SJSA1 (cell line): ENCODE results near the gene UVRAG. TPM values are rescaled to one million over a fixed set of nuclear protein-coding genes. Genes with fewer than 3 reads are reported as not detected.

Source experiments
- DNase-seq, 2 experiments: peaks; one replicate each; pipeline ENCODE4 v3.0.0-alpha.2; 2015 to 2020; ENCODE audit warnings: low spot score in 2 of 2, low read depth in 1 of 2
- H3K27ac ChIP-seq: fragments of 250-450 bp; sonication (Bioruptor Pico); 2 replicates; pipeline ENCODE4 v1.5.1; 2020; ENCODE audit warnings: mild to moderate bottlenecking, moderate library complexity
- H3K27me3 ChIP-seq: fragments of 250-450 bp; sonication (Bioruptor Pico); replicated peaks from 2 replicates; pipeline ENCODE4 v1.5.1; 2020; ENCODE audit warnings: mild to moderate bottlenecking, moderate library complexity
- H3K36me3 ChIP-seq: fragments of 250-450 bp; sonication (Bioruptor Pico); 2 replicates; pipeline ENCODE4 v1.5.1; 2020; ENCODE audit warnings: mild to moderate bottlenecking
- H3K4me1 ChIP-seq: fragments of 250-450 bp; sonication (Bioruptor Pico); replicated peaks from 2 replicates; pipeline ENCODE4 v1.6.1; 2021; ENCODE audit warnings: mild to moderate bottlenecking
- H3K4me3 ChIP-seq: fragments of 250-450 bp; sonication (Bioruptor Pico); 2 replicates; pipeline ENCODE4 v1.5.1; 2020; ENCODE audit warnings: mild to moderate bottlenecking
- H3K9me3 ChIP-seq: fragments of 250-450 bp; sonication (Bioruptor Pico); replicated peaks from 2 replicates; pipeline ENCODE4 v1.5.1; 2020; ENCODE audit warnings: mild to moderate bottlenecking
- total RNA-seq: library from RNA; depleted of rRNA; stranded (reverse); fragments of >200 nt; shearing (Covaris generic); gene quantifications from 2 replicates; pipeline ENCODE4 v1.2.3, GENCODE V29; 2014

UVRAG gene
- total RNA-seq, 1 experiment from 2014 or later: 7.7 TPM

DNA sequence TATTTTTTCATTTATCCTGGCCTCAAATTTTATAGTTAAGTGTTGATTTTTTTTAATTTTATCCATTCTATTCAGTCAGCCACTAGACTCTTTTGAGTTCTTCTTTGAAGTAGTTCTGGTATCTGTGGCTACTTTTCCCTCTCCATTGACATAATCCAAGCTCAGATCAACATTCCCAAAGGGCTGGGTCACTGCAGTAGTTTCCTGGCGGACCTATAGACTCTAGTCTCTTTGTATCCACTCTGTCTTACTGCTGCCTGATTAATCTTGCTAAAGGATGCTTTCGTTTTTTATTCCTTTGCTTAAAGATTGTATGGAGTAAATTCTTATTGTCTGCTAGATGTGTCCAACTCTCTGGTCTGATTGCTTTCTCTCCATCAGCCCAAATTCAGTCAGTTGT, 87.6 kb downstream of the UVRAG start:
- H3K9me3 ChIP-seq: no peaks in the 10 kb centered on the region
- no peak overlapping the region for H3K4me3 ChIP-seq
- H3K36me3 ChIP-seq: no peaks in the 10 kb centered on the region
- no peak for DNase-seq
- H3K4me1 ChIP-seq: no peaks in the 10 kb centered on the region
- no peak overlapping the region for H3K27ac ChIP-seq
- no peaks in the 10 kb centered on the region for H3K27me3 ChIP-seq

GRCh38 chr11:75903276-75903675, 88.3 kb downstream of the UVRAG start:
- Histone ChIP-seq H3K9me3 (no peaks in the 10 kb centered on the region), H3K27ac (no peak overlapping the region), H3K36me3 (no peaks in the 10 kb centered on the region), H3K4me3 (no peak overlapping the region), H3K4me1 (no peaks in the 10 kb centered on the region), H3K27me3 (no peaks in the 10 kb centered on the region)
- DNase-seq: no peak

DNA sequence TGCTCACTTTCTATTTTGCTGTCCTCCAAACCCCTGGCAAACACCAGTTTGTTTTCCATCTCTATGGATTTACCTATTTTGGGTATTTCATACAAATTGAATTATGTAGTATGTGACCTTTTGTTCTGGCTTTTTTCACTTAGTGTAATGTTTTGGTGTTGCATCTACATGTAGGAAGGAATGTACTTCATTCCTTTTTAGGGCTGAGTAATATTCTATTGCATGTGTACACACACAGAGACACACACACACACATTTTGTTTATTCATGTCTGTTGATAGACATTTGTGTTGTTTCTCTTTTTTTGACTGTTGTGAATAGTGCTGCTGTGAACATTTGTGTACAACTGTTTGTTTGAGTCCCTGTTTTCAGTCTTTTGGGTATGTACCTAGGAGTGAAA, 90.4 kb downstream of the UVRAG start:
- no peak for DNase-seq
- Histone ChIP-seq H3K27me3 (no peaks in the 10 kb centered on the region), H3K4me3 (no peak overlapping the region), H3K9me3 (no peaks in the 10 kb centered on the region), H3K4me1 (no peaks in the 10 kb centered on the region), H3K27ac (no peak overlapping the region), H3K36me3 (no peaks in the 10 kb centered on the region)

DNA sequence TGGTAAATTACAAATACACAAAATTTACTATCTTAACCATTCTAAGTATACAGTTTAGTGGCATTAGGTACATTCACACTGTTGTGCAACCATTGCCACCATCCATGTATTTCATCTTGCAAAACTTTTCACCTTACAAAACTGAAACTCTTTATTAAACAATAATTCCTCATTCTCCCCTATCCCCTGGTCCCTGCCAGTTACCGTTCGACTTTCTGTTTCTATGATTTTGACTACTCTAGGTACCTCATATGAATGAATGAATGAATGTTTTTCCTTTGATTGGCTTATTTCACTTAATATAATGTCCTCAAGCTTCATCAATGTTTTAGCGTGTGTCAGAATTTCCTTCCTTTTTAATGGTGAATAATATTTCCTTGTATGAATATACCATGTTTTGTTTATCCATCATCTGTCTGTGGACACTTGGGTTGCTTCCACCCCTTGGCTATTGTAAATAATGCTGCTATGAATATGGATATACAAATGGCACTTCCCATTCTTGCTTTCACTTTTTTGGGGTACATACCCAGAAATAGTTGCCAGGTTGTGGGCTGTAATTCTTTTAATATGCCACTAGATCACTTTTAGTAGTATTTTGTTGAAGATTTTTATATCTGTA, 93.0 kb downstream of the UVRAG start:
- DNase-seq: no peak
- H3K27me3 ChIP-seq: no peaks in the 10 kb centered on the region
- no peaks in the 10 kb centered on the region for H3K4me1 ChIP-seq
- no peaks in the 10 kb centered on the region for H3K36me3 ChIP-seq
- no peaks in the 10 kb centered on the region for H3K9me3 ChIP-seq
- H3K27ac ChIP-seq: no peak overlapping the region
- H3K4me3 ChIP-seq: no peak overlapping the region

- Histone ChIP-seq H3K27ac (no peak overlapping the region), H3K4me3 (no peak overlapping the region), H3K36me3 (no peaks in the 10 kb centered on the region), H3K27me3 (no peaks in the 10 kb centered on the region), H3K9me3 (no peaks in the 10 kb centered on the region), H3K4me1 (no peaks in the 10 kb centered on the region)
- no peak for DNase-seq
These were observed 95.6 kb downstream of the UVRAG start for GRCh38 chr11:75910426-75911145.

GRCh38 chr11:75911459-75911858, 96.4 kb downstream of the UVRAG start:
- Histone ChIP-seq H3K27ac (no peak overlapping the region), H3K27me3 (no peaks in the 10 kb centered on the region), H3K9me3 (no peaks in the 10 kb centered on the region), H3K36me3 (no peaks in the 10 kb centered on the region), H3K4me1 (no peaks in the 10 kb centered on the region), H3K4me3 (no peak overlapping the region)
- no peak for DNase-seq

DNA sequence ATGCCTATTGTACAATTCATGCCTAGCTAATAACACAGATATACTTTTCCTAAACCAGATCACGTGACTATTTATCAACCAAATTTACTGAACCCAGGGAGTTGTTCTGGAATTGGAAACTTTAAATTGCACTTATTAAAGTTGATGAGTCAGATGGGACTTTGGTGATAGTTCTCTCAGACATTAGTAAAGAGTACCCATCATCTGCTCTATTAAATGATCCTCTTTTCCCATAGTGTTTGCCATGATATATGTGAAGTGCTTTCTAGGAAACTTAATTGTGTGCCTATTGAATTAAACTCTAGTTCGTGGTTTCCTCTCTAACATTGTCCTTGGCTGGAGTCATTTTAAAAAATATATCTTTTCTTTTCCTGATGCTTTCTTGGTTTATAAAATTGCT, 99.0 kb downstream of the UVRAG start:
- no peaks in the 10 kb centered on the region for H3K36me3 ChIP-seq
- no peaks in the 10 kb centered on the region for H3K27me3 ChIP-seq
- H3K4me1 ChIP-seq: no peaks in the 10 kb centered on the region
- no peak for DNase-seq
- no peaks in the 10 kb centered on the region for H3K9me3 ChIP-seq
- H3K4me3 ChIP-seq: no peak overlapping the region
- H3K27ac ChIP-seq: no peak overlapping the region

DNA sequence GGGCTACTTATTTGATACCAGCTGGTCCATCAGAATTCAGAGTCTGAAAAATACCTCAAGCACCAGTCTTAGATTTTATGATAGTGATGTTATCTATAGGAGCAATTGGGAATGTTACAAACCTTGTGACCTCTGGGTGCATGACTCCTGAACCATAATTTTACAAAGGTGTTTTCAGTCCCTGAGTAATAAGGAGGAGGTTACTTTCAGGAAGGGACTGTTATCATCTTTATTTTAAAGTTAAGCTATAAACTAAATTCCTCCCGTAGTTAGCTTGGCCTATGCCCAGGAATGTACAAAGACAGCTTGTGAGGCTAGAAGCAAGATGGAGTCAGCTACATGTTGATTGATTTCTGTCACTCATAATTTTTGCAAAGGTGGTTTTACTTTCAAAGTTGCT, 101.9 kb downstream of the UVRAG start:
- no peak for DNase-seq
- no peaks in the 10 kb centered on the region for H3K4me1 ChIP-seq
- H3K27ac ChIP-seq: no peak overlapping the region
- no peaks in the 10 kb centered on the region for H3K27me3 ChIP-seq
- H3K4me3 ChIP-seq: no peak overlapping the region
- no peaks in the 10 kb centered on the region for H3K36me3 ChIP-seq
- H3K9me3 ChIP-seq: no peaks in the 10 kb centered on the region

DNA sequence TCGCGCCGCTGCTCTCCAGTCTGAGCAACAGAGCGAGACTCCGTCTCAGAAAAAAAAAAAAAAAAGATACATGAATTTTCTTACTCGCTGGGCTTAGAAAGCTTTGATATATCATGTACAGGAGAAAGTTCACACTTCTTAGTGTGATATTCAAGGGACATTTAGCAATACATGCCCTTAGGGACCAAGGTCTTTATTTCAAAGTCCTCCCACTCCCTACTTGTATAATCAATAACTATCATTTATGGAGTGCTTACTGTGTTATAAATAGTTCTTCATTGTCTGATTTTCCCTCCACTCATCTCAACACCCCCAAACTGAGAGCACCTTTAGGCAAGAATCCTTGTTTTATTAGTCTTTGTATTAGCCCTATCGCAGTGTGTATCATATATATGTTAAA, 103.3 kb downstream of the UVRAG start:
- Histone ChIP-seq H3K27ac (no peak overlapping the region), H3K9me3 (no peaks in the 10 kb centered on the region), H3K4me1 (no peaks in the 10 kb centered on the region), H3K27me3 (no peaks in the 10 kb centered on the region), H3K4me3 (no peak overlapping the region), H3K36me3 (no peaks in the 10 kb centered on the region)
- DNase-seq: no peak

DNA sequence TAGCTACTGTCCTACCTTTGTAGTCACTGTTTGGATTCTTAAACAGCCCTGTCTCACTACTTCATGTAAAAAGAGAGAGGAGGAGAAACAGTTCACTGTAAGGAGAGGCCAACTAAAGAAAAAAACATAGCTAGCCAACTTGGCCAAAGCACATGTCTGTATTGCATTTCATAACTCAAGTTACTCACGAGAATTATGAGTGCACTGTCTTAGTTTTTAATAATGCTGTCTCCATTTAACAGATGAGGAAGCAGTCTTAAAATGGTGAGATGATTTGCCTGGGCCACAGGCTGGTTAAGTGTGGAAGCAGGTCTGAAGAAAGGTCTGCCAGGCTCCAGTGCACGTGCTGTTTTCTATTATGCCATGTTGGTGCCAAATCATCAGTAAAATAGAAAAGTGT, 104.5 kb downstream of the UVRAG start:
- no peaks in the 10 kb centered on the region for H3K36me3 ChIP-seq
- H3K9me3 ChIP-seq: no peaks in the 10 kb centered on the region
- no peak overlapping the region for H3K4me3 ChIP-seq
- no peaks in the 10 kb centered on the region for H3K27me3 ChIP-seq
- no peak for DNase-seq
- no peaks in the 10 kb centered on the region for H3K4me1 ChIP-seq
- H3K27ac ChIP-seq: no peak overlapping the region

DNA sequence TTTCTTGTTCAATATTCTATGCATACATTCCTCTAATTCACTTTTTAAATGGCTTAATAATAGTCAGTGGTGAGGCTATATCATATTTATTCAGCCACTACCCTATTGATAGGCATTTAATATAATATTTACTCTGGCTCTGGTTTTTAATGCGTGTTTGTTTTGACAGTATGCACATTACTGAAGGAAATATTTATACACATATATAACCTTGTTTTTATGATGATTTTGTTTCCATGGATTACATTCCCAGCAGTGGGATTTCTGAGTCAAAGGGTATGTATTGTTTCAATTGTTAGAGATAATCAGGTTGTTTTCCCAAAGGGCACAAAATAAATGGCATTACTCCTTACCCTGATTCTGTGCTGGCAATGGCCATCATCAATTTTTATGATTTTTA, 105.8 kb downstream of the UVRAG start:
- no peak for DNase-seq
- Histone ChIP-seq H3K27ac (no peak overlapping the region), H3K36me3 (no peaks in the 10 kb centered on the region), H3K9me3 (no peaks in the 10 kb centered on the region), H3K27me3 (no peaks in the 10 kb centered on the region), H3K4me3 (no peak overlapping the region), H3K4me1 (no peaks in the 10 kb centered on the region)

DNA sequence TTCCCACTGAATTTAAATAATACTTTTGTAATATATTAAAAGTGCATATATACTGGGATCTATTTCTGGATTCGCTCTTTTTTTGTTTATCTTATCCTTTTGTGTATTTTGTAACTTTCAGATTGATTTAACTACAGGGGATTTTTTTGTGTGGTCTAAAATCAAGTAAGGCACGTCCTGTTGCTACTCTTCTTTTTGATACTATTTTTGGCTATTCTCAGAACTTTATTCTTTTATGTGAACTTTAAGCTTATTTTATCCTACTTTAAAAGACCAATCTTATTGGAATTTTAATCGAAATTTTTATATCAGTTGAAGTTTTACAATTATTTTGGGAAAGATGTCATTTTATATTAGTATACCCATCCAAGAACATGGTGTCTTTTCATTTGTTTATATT, 106.8 kb downstream of the UVRAG start:
- Histone ChIP-seq H3K27ac (no peak overlapping the region), H3K4me1 (no peaks in the 10 kb centered on the region), H3K27me3 (no peaks in the 10 kb centered on the region), H3K9me3 (no peaks in the 10 kb centered on the region), H3K4me3 (no peak overlapping the region), H3K36me3 (no peaks in the 10 kb centered on the region)
- DNase-seq: no peak

GRCh38 chr11:75924966-75925784, 110.2 kb downstream of the UVRAG start:
- no peak for DNase-seq
- Histone ChIP-seq H3K27ac (no peak overlapping the region), H3K4me1 (no peaks in the 10 kb centered on the region), H3K4me3 (no peak overlapping the region), H3K27me3 (no peaks in the 10 kb centered on the region), H3K9me3 (no peaks in the 10 kb centered on the region), H3K36me3 (no peaks in the 10 kb centered on the region)

GRCh38 chr11:75925785-75926164, 110.8 kb downstream of the UVRAG start:
- no peak for DNase-seq
- H3K9me3 ChIP-seq: no peaks in the 10 kb centered on the region
- no peaks in the 10 kb centered on the region for H3K27me3 ChIP-seq
- no peaks in the 10 kb centered on the region for H3K4me1 ChIP-seq
- no peak overlapping the region for H3K4me3 ChIP-seq
- H3K36me3 ChIP-seq: no peaks in the 10 kb centered on the region
- H3K27ac ChIP-seq: no peak overlapping the region
